Measurements from ENCODE around the gene BLOC1S3. TPM values are rescaled to one million over a fixed set of nuclear protein-coding genes. Genes with fewer than 3 reads are reported as not detected.

The BLOC1S3 gene
- total RNA-seq, 1 experiment from 2014 or later: 11.5 TPM

DNA sequence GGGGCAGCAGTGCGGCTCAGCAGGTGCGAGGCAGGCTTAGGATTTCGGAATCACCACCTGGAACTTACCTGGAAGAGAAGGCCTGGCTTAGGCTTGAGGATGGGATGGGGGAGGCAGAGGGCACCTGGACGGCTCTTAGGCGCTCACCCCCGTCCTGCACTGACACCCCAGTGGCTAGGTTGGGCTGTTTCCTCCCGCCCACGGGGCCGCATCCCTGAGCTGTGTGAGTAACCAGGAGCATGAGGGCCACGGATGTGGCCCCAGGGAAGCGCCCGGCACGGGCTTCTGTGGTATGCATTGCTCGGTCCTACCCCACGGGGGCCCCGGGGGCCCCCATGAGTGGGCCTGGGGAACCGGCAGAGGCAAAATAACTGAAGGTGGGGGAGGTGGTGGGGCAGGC, 15.4 kb upstream of the BLOC1S3 start:
- Histone ChIP-seq H3F3A (ENCODE audit: insufficient read depth, low read depth) (peaks cover 7% of the 10 kb centered on the region), H3K27ac (no peak overlapping the region), H3K27me3 (ENCODE audit: insufficient read depth, low read depth) (no peaks in the 10 kb centered on the region), H3K9me2 (ENCODE audit: insufficient read depth) (no peaks in the 10 kb centered on the region), H4K20me1 (ENCODE audit: insufficient read depth) (0 out of 2 replicates have a peak, but pooled peaks cover 14% of the 10 kb centered on the region), H3K4me1 (replicated peaks; ENCODE audit: insufficient read depth) (peaks cover 18% of the 10 kb centered on the region), H3K4me3 (no peak overlapping the region), H3K79me2 (ENCODE audit: low read depth) (no peaks in the 10 kb centered on the region), H3K36me3 (ENCODE audit: low read depth) (no peaks in the 10 kb centered on the region), H2AFZ (no peak overlapping the region), H3K9me3 (ENCODE audit: insufficient read depth, low read depth) (no peaks in the 10 kb centered on the region), H3K4me2 (no peak overlapping the region)
- no TSS peak for BruUV-seq (replicated peaks)
- TF ChIP-seq, protein P1, sequence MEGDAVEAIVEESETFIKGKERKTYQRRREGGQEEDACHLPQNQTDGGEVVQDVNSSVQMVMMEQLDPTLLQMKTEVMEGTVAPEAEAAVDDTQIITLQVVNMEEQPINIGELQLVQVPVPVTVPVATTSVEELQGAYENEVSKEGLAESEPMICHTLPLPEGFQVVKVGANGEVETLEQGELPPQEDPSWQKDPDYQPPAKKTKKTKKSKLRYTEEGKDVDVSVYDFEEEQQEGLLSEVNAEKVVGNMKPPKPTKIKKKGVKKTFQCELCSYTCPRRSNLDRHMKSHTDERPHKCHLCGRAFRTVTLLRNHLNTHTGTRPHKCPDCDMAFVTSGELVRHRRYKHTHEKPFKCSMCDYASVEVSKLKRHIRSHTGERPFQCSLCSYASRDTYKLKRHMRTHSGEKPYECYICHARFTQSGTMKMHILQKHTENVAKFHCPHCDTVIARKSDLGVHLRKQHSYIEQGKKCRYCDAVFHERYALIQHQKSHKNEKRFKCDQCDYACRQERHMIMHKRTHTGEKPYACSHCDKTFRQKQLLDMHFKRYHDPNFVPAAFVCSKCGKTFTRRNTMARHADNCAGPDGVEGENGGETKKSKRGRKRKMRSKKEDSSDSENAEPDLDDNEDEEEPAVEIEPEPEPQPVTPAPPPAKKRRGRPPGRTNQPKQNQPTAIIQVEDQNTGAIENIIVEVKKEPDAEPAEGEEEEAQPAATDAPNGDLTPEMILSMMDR (conservative IDR thresholded peaks at IDR 0.05): no peak
- no peak for TF ChIP-seq EZH2 (IDR thresholded peaks at IDR 0.05; ENCODE audit: low read depth)
- ChIA-PET CTCF (no interaction called here), POLR2A (ENCODE audit: unreplicated experiment) (interaction anchor here (0.6 kb wide), 1 partner anchor 69 kb away, joined by 13 read pairs; no protein-coding TSS in a partner anchor)
- no peak for DNase-seq
- intact Hi-C loops (cut with micrococcal nuclease; ENCODE audit: unreplicated experiment): no loop called here

DNA sequence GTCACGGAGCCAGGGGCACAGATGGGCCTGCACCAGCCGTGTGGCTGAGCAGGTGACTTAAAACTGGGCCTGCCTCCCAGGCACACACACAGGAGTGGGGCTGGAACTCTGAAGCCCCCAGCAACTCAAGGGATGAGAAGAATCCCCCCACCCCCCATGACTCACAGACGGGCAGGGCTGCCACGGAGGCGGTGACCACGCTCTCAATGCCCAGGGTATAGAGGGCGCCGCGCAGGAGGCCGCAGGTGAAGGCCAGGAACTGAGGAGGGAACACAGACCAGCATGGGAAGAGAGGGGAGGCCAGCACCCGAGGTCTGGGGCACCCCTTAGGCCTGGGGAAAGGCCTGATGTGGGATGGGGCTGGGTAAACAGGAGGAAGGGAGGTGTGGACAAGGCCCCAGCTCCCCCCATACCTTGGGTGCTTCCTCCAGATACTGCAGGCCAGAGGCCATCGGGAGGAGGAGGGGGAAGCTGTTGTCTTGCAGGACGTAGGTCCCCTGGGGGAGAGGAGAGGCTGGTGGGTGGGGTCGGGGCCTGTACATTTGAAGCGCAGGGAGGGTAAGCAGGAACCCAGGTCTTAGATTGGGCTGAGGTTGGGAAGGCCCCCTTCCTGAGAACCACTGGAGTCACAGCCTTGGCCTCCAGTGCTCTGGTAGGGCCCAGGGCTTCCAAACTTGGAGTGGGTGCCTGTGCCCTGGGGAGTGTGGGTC, 14.7 kb upstream of the BLOC1S3 start:
- ChIA-PET POLR2A (ENCODE audit: unreplicated experiment) (interaction anchor here (0.6 to 1.1 kb wide), 3 partner anchors 70 to 241 kb away, joined by 3 to 13 read pairs (median 10); partner anchors contain the start of genes CLASRP and PPP1R13L), CTCF (interaction anchor here (0.5 kb wide), 2 partner anchors 120 to 226 kb away, joined by 7 to 9 read pairs; no protein-coding TSS in a partner anchor)
- Histone ChIP-seq H3K36me3 (ENCODE audit: low read depth) (no peaks in the 10 kb centered on the region), H3K79me2 (ENCODE audit: low read depth) (no peaks in the 10 kb centered on the region), H3K27ac (no peak overlapping the region), H4K20me1 (ENCODE audit: insufficient read depth) (0 out of 2 replicates have a peak, but pooled peaks cover 16% of the 10 kb centered on the region), H3K4me2 (peak overlapping the region; percentile 39; the same call in 1 of the 2 replicates), H3K9me3 (ENCODE audit: insufficient read depth, low read depth) (no peaks in the 10 kb centered on the region), H3K27me3 (ENCODE audit: insufficient read depth, low read depth) (no peaks in the 10 kb centered on the region), H3K4me1 (replicated peaks; ENCODE audit: insufficient read depth) (peaks cover 18% of the 10 kb centered on the region), H3F3A (ENCODE audit: insufficient read depth, low read depth) (peaks cover 7% of the 10 kb centered on the region), H2AFZ (no peak overlapping the region), H3K9me2 (ENCODE audit: insufficient read depth) (no peaks in the 10 kb centered on the region), H3K4me3 (no peak overlapping the region)
- BruUV-seq (replicated peaks): no TSS peak
- no peak for DNase-seq
- TF ChIP-seq, protein P1 (conservative IDR thresholded peaks at IDR 0.05): no peak
- TF ChIP-seq EZH2 (IDR thresholded peaks at IDR 0.05; ENCODE audit: low read depth): no peak
- intact Hi-C loops (cut with micrococcal nuclease; ENCODE audit: unreplicated experiment): no loop called here

GRCh38 chr19:45164577-45165335, 13.8 kb upstream of the BLOC1S3 start:
- H3K27ac ChIP-seq: no peak overlapping the region
- intact Hi-C loops (cut with micrococcal nuclease; ENCODE audit: unreplicated experiment): no loop called here
- H3K4me2 ChIP-seq: peak overlapping the region; percentile 39; the same call in 1 of the 2 replicates
- peak; percentile 82 to 84 for DNase-seq
- BruUV-seq (replicated peaks): no TSS peak
- H3K79me2 ChIP-seq (ENCODE audit: low read depth): no peaks in the 10 kb centered on the region
- POLR2A ChIA-PET (ENCODE audit: unreplicated experiment): interaction anchor here (0.6 to 1.1 kb wide), 3 partner anchors 27 to 240 kb away, joined by 3 to 10 read pairs (median 9); partner anchors contain the start of genes CLASRP and PPP1R13L
- H3K27me3 ChIP-seq (ENCODE audit: insufficient read depth, low read depth): no peaks in the 10 kb centered on the region
- H3K9me2 ChIP-seq (ENCODE audit: insufficient read depth): no peaks in the 10 kb centered on the region
- H3K36me3 ChIP-seq (ENCODE audit: low read depth): no peaks in the 10 kb centered on the region
- no peak overlapping the region for H2AFZ ChIP-seq
- 0 out of 2 replicates have a peak, but pooled peaks cover 16% of the 10 kb centered on the region for H4K20me1 ChIP-seq (ENCODE audit: insufficient read depth)
- H3K4me1 ChIP-seq (replicated peaks; ENCODE audit: insufficient read depth): peaks cover 18% of the 10 kb centered on the region
- CTCF ChIA-PET: interaction anchor here (0.5 to 0.6 kb wide), 3 partner anchors 10 to 227 kb away, joined by 7 to 10 read pairs (median 9); no protein-coding TSS in a partner anchor
- no peak overlapping the region for H3K4me3 ChIP-seq
- peaks cover 7% of the 10 kb centered on the region for H3F3A ChIP-seq (ENCODE audit: insufficient read depth, low read depth)
- no peak for TF ChIP-seq EZH2 (IDR thresholded peaks at IDR 0.05; ENCODE audit: low read depth)
- TF ChIP-seq, protein P1 (conservative IDR thresholded peaks at IDR 0.05): no peak; the same call in 1 of the 2 replicates
- H3K9me3 ChIP-seq (ENCODE audit: insufficient read depth, low read depth): no peaks in the 10 kb centered on the region
